ENCODE measurements around the gene NAA15.
"Not testable (repeated sequence)": the region's sequence is repeated elsewhere in the genome, so short reads cannot be mapped to it uniquely, and the experiment has no call there.

DNA sequence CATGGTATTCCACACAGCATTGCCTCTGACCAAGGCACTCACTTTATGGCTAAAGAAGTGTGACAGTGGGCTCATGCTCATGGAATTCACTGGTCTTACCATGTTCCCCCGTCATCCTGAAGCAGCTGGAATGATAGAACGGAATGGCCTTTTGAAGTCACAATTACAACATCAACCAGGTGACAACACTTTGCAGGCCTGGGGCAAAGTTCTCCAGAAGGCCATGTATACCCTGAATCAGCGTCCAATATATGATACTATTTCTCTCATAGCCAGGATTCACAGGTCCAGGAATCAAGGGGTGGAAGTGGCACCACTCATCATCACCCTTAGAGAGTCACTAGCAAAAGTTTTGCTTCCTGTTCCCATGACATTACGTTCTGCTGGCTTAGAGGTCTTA lies 145.8 kb downstream of the NAA15 start:
- TF ChIP-seq, protein P1, sequence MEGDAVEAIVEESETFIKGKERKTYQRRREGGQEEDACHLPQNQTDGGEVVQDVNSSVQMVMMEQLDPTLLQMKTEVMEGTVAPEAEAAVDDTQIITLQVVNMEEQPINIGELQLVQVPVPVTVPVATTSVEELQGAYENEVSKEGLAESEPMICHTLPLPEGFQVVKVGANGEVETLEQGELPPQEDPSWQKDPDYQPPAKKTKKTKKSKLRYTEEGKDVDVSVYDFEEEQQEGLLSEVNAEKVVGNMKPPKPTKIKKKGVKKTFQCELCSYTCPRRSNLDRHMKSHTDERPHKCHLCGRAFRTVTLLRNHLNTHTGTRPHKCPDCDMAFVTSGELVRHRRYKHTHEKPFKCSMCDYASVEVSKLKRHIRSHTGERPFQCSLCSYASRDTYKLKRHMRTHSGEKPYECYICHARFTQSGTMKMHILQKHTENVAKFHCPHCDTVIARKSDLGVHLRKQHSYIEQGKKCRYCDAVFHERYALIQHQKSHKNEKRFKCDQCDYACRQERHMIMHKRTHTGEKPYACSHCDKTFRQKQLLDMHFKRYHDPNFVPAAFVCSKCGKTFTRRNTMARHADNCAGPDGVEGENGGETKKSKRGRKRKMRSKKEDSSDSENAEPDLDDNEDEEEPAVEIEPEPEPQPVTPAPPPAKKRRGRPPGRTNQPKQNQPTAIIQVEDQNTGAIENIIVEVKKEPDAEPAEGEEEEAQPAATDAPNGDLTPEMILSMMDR (IDR thresholded peaks at IDR 0.05): not testable (repeated sequence)
- TF ChIP-seq POLR2AphosphoS5, EP300 (IDR thresholded peaks at IDR 0.05): not testable (repeated sequence)

Data from gastroesophageal sphincter (tissue), 3 donors.